ENCODE data around the gene CCDC177. TPM values are rescaled to one million over a fixed set of nuclear protein-coding genes. Genes with fewer than 3 reads are reported as not detected.

The CCDC177 gene
- total and polyA plus RNA-seq, 2 donors (not counting 1 experiment from before 2014, with no cell fraction given), result not detected

GRCh38 chr14:69594846-69595245 is 20.2 kb upstream of the CCDC177 start:
- Histone ChIP-seq H4K20me1 (ENCODE audit: control insufficient read depth, extremely low read depth, insufficient read depth, low read length) (no peaks in the 10 kb centered on the region), H3K4me1 (ENCODE audit: control insufficient read depth, extremely low read depth, insufficient read depth, low read length) (no peaks in the 10 kb centered on the region)
- no peak for DNase-seq (ENCODE audit: low read depth in 2 of 2)

DNA sequence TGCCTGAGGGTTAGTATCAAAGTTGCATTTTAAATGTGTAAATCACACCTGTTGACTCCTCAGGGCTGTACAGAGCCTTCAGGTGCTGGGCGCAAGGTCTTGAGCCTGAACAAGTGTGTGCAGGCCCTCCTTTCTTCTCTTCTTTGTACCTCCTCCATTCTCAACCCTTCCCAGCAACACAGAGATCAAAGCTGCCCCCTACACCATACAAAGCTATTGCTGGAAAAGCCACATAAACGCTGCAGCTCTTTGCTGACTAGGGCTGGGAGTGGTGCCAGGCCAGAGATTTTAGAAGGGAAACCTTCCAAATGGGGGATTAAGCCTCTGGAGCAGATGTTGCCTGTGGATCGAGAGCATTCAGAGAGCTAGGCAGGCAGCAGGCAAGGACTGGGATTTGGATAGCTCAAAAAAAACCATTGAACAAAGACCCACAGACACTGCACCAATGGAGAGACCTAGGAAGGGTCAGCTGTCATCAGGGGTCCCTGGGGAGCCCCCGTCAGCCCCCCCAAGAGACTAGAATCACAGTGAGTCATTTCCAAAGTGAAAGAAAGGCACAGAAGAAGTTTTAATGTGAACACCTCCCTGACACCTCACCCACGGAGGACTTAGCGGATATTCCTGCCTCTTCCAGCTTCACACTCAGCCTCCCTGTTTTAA is 18.5 kb upstream of the CCDC177 start:
- H3K9ac ChIP-seq (ENCODE audit: insufficient read depth, low read length), result no peak overlapping the region
- no peak overlapping the region for H3K27ac ChIP-seq (ENCODE audit: insufficient read depth, low read length)
- no peaks in the 10 kb centered on the region for H4K20me1 ChIP-seq (ENCODE audit: control insufficient read depth, extremely low read depth, insufficient read depth, low read length)
- TF ChIP-seq, protein P1, sequence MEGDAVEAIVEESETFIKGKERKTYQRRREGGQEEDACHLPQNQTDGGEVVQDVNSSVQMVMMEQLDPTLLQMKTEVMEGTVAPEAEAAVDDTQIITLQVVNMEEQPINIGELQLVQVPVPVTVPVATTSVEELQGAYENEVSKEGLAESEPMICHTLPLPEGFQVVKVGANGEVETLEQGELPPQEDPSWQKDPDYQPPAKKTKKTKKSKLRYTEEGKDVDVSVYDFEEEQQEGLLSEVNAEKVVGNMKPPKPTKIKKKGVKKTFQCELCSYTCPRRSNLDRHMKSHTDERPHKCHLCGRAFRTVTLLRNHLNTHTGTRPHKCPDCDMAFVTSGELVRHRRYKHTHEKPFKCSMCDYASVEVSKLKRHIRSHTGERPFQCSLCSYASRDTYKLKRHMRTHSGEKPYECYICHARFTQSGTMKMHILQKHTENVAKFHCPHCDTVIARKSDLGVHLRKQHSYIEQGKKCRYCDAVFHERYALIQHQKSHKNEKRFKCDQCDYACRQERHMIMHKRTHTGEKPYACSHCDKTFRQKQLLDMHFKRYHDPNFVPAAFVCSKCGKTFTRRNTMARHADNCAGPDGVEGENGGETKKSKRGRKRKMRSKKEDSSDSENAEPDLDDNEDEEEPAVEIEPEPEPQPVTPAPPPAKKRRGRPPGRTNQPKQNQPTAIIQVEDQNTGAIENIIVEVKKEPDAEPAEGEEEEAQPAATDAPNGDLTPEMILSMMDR (conservative IDR thresholded peaks at IDR 0.05 in 1 of 2, IDR thresholded peaks at IDR 0.05 in 1 of 2; ENCODE audit: low read depth in 1 of 2, low read length in 2 of 2), result no peak
- TF ChIP-seq EZH2 (IDR thresholded peaks at IDR 0.05; ENCODE audit: low read length, missing control alignments), result no peak
- H3K36me3 ChIP-seq (ENCODE audit: control insufficient read depth, insufficient read depth, low read length), result no peaks in the 10 kb centered on the region
- H3K79me2 ChIP-seq (ENCODE audit: control insufficient read depth, insufficient read depth, low read length), result no peaks in the 10 kb centered on the region
- H3K4me1 ChIP-seq (ENCODE audit: control insufficient read depth, extremely low read depth, insufficient read depth, low read length), result no peaks in the 10 kb centered on the region
- H3K27me3 ChIP-seq (ENCODE audit: control insufficient read depth, insufficient read depth, low read length), result peaks cover 3% of the 10 kb centered on the region
- H2AFZ ChIP-seq (ENCODE audit: low read length), result peak overlapping the region; percentile 30
- DNase-seq (ENCODE audit: low read depth in 2 of 2), result peak; percentile 65 to 74
- no peaks in the 10 kb centered on the region for H3K9me3 ChIP-seq (ENCODE audit: control insufficient read depth, insufficient read depth, low read depth, low read length)
- peak overlapping the region in 2 of 4 experiments; percentile 19 to 33 for H3K4me3 ChIP-seq (replicated peaks in 1 of 4; ENCODE audit: control extremely low read depth in 1 of 4, insufficient read depth in 1 of 4, low read depth in 3 of 4, low read length in 4 of 4)
- peak overlapping the region; percentile 48 for H3K4me2 ChIP-seq (ENCODE audit: extremely low read depth, insufficient read depth, low read length)

More at GRCh38 chr14:69594846-69595245, 20.2 kb upstream of the CCDC177 start:
- Histone ChIP-seq H3K9ac (ENCODE audit: insufficient read depth, low read length) (no peak overlapping the region), H3K27me3 (ENCODE audit: control insufficient read depth, insufficient read depth, low read length) (no peaks in the 10 kb centered on the region), H3K27ac (ENCODE audit: insufficient read depth, low read length) (no peak overlapping the region), H3K79me2 (ENCODE audit: control insufficient read depth, insufficient read depth, low read length) (no peaks in the 10 kb centered on the region), H3K4me3 (replicated peaks in 1 of 4; ENCODE audit: control extremely low read depth in 1 of 4, insufficient read depth in 1 of 4, low read depth in 3 of 4, low read length in 4 of 4) (no peak overlapping the region), H3K9me3 (ENCODE audit: control insufficient read depth, insufficient read depth, low read depth, low read length) (no peaks in the 10 kb centered on the region), H3K36me3 (ENCODE audit: control insufficient read depth, insufficient read depth, low read length) (no peaks in the 10 kb centered on the region), H2AFZ (ENCODE audit: low read length) (no peak overlapping the region), H3K4me2 (ENCODE audit: extremely low read depth, insufficient read depth, low read length) (no peak overlapping the region)
- TF ChIP-seq, protein P1 (conservative IDR thresholded peaks at IDR 0.05 in 1 of 2, IDR thresholded peaks at IDR 0.05 in 1 of 2; ENCODE audit: low read depth in 1 of 2, low read length in 2 of 2), result no peak
- TF ChIP-seq EZH2 (IDR thresholded peaks at IDR 0.05; ENCODE audit: low read length, missing control alignments), result no peak

DNA sequence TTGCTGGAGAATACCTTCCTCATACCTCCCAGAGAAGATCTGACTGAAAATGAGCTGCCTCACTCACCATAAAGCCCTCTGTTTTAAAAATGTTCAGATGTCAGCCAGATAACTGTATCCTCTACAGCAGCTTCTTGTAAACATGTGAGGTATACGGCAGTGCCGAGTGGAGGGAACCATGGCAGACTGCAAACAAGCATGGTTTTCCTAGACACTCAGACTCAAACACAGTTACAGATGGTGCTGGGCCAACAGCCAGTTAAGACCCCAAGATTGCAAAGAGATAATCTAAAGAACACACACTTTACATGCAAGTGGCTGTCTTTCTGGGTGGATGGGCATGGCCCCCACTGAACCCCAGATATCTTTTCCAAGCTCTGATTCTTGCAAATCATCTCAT is 16.6 kb upstream of the CCDC177 start:
- Histone ChIP-seq H3K27ac (ENCODE audit: insufficient read depth, low read length) (no peak overlapping the region), H4K20me1 (ENCODE audit: control insufficient read depth, extremely low read depth, insufficient read depth, low read length) (no peaks in the 10 kb centered on the region), H2AFZ (ENCODE audit: low read length) (no peak overlapping the region), H3K9me3 (ENCODE audit: control insufficient read depth, insufficient read depth, low read depth, low read length) (no peaks in the 10 kb centered on the region), H3K27me3 (ENCODE audit: control insufficient read depth, insufficient read depth, low read length) (peaks cover 3% of the 10 kb centered on the region), H3K79me2 (ENCODE audit: control insufficient read depth, insufficient read depth, low read length) (no peaks in the 10 kb centered on the region), H3K4me1 (ENCODE audit: control insufficient read depth, extremely low read depth, insufficient read depth, low read length) (no peaks in the 10 kb centered on the region), H3K4me2 (ENCODE audit: extremely low read depth, insufficient read depth, low read length) (no peak overlapping the region), H3K4me3 (replicated peaks in 1 of 4; ENCODE audit: control extremely low read depth in 1 of 4, insufficient read depth in 1 of 4, low read depth in 3 of 4, low read length in 4 of 4) (no peak overlapping the region), H3K36me3 (ENCODE audit: control insufficient read depth, insufficient read depth, low read length) (no peaks in the 10 kb centered on the region), H3K9ac (ENCODE audit: insufficient read depth, low read length) (no peak overlapping the region)
- DNase-seq (ENCODE audit: low read depth in 2 of 2), result no peak
- TF ChIP-seq, protein P1 (conservative IDR thresholded peaks at IDR 0.05 in 1 of 2, IDR thresholded peaks at IDR 0.05 in 1 of 2; ENCODE audit: low read depth in 1 of 2, low read length in 2 of 2), result no peak
- no peak for TF ChIP-seq EZH2 (IDR thresholded peaks at IDR 0.05; ENCODE audit: low read length, missing control alignments)

Measured in fibroblast of lung (primary cell).